HL-60 (cell line): ENCODE results near the gene ARID4A.
"Not testable (repeated sequence)": the region's sequence is repeated elsewhere in the genome, so short reads cannot be mapped to it uniquely, and the experiment has no call there.

Experiments used
- DNase-seq, 2 experiments: peaks; one replicate each; pipeline ENCODE4 v3.0.0-alpha.2; 2010 to 2020; ENCODE audit warnings: low read depth in 1 of 2, low spot score in 1 of 2
- H3K27ac ChIP-seq: fragments of 250-450 bp; sonication (Bioruptor Pico); replicated peaks from 2 replicates; pipeline ENCODE4 v1.5.1; 2020; ENCODE audit warnings: mild to moderate bottlenecking, moderate library complexity
- H3K27me3 ChIP-seq: fragments of 250-450 bp; sonication (Bioruptor Pico); 2 replicates; pipeline ENCODE4 v1.5.1; 2021; ENCODE audit warnings: mild to moderate bottlenecking, moderate library complexity; ENCODE audit not compliant: insufficient read depth, poor library complexity, severe bottlenecking
- H3K4me3 ChIP-seq: replicated peaks from 2 replicates; pipeline ENCODE4 v1.5.1; 2011; ENCODE audit warnings: mild to moderate bottlenecking, control low read depth, low read length; ENCODE audit not compliant: insufficient read depth
- GABPA ChIP-seq: IDR thresholded peaks from 2 replicates; pipeline ENCODE4 v1.6.1; 2012; ENCODE audit warnings: low read depth
- POLR2AphosphoS5 ChIP-seq: IDR thresholded peaks from 2 replicates; pipeline ENCODE4 v1.6.1; 2012; ENCODE audit warnings: low read depth
- SPI1 ChIP-seq: IDR thresholded peaks from 2 replicates; pipeline ENCODE4 v1.6.1; 2012; ENCODE audit warnings: low read depth, mild to moderate bottlenecking, borderline replicate concordance
- TF ChIP-seq, protein P1 (sequence below): IDR thresholded peaks from one replicate; pipeline ENCODE4 v1.5.1; 2011; ENCODE audit warnings: low read length, control low read depth, inconsistent platforms; ENCODE audit not compliant: insufficient read depth
- TF ChIP-seq, protein P2 (sequence below): IDR thresholded peaks from 2 replicates; pipeline ENCODE4 v1.6.1; 2012; ENCODE audit warnings: low read depth; ENCODE audit not compliant: insufficient replicate concordance

ARID4A gene

GRCh38 chr14:58341152-58341748 lies 42.9 kb downstream of the ARID4A start:
- no peak for DNase-seq
- H3K27me3 ChIP-seq = no peaks in the 10 kb centered on the region

DNA sequence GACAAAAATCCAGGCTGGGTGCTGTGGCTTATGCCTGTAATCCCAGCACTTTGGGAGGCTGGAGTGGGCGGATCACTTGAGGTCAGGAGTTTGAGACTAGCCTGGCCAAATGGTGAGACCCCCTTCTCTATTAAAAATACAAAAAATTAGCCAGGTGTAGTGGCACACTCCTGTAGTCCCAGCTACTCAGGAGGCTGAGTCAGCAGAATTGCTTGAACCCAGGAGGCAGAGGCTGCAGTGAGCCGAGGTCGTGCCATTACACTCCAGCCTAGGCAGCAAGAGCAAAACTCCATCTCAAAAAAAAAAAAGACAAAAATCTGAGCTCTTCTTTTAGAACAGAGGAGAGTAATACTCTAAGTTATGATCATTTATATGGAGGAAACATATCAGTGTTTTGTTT lies 45.2 kb downstream of the ARID4A start:
- H3K4me3 ChIP-seq, H3K27ac ChIP-seq, H3K27me3 ChIP-seq, DNase-seq: not testable (repeated sequence)

More at GRCh38 chr14:58341152-58341748, 42.9 kb downstream of the ARID4A start:
- H3K27ac ChIP-seq = no peak overlapping the region
- TF ChIP-seq, protein P1, sequence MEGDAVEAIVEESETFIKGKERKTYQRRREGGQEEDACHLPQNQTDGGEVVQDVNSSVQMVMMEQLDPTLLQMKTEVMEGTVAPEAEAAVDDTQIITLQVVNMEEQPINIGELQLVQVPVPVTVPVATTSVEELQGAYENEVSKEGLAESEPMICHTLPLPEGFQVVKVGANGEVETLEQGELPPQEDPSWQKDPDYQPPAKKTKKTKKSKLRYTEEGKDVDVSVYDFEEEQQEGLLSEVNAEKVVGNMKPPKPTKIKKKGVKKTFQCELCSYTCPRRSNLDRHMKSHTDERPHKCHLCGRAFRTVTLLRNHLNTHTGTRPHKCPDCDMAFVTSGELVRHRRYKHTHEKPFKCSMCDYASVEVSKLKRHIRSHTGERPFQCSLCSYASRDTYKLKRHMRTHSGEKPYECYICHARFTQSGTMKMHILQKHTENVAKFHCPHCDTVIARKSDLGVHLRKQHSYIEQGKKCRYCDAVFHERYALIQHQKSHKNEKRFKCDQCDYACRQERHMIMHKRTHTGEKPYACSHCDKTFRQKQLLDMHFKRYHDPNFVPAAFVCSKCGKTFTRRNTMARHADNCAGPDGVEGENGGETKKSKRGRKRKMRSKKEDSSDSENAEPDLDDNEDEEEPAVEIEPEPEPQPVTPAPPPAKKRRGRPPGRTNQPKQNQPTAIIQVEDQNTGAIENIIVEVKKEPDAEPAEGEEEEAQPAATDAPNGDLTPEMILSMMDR = no peak
- TF ChIP-seq GABPA (no peak), SPI1 (no peak), POLR2AphosphoS5 (no peak)
- TF ChIP-seq, protein P2, sequence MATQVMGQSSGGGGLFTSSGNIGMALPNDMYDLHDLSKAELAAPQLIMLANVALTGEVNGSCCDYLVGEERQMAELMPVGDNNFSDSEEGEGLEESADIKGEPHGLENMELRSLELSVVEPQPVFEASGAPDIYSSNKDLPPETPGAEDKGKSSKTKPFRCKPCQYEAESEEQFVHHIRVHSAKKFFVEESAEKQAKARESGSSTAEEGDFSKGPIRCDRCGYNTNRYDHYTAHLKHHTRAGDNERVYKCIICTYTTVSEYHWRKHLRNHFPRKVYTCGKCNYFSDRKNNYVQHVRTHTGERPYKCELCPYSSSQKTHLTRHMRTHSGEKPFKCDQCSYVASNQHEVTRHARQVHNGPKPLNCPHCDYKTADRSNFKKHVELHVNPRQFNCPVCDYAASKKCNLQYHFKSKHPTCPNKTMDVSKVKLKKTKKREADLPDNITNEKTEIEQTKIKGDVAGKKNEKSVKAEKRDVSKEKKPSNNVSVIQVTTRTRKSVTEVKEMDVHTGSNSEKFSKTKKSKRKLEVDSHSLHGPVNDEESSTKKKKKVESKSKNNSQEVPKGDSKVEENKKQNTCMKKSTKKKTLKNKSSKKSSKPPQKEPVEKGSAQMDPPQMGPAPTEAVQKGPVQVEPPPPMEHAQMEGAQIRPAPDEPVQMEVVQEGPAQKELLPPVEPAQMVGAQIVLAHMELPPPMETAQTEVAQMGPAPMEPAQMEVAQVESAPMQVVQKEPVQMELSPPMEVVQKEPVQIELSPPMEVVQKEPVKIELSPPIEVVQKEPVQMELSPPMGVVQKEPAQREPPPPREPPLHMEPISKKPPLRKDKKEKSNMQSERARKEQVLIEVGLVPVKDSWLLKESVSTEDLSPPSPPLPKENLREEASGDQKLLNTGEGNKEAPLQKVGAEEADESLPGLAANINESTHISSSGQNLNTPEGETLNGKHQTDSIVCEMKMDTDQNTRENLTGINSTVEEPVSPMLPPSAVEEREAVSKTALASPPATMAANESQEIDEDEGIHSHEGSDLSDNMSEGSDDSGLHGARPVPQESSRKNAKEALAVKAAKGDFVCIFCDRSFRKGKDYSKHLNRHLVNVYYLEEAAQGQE = no peak
- no peak overlapping the region for H3K4me3 ChIP-seq

DNA sequence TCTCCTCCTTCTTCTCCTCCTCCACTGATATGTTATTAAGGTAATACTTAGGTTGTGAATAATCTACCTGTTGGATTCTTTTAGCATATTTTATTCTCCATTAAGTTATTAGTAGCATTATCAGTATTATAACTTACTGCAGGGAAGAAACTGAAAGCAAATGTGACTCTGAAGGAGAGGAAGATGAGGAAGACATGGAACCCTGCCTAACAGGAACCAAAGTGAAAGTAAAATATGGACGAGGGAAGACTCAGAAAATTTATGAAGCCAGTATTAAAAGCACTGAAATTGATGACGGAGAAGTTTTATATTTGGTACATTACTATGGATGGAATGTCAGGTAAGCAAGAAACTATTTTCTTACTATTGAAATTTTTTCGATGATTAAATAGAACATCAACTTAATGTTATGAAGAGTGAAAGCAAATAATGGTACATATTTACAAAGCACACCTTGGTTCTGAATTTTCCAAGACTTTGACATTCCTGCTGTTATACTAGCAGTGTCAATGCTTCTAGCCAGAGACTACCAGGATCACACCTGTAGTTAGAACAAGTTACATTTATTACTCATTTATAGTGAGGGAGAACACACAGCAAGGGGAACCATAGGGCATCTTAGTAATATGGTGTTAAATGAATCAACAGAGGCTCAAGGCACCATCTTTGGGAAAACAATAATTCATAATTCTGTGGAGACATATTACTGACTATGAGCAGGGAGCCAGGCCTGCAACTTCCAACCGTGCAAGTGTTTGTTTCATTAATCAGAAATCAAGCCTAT lies 55.4 kb downstream of the ARID4A start:
- DNase-seq = no peak
- TF ChIP-seq SPI1 (no peak), POLR2AphosphoS5 (no peak), GABPA (no peak)
- TF ChIP-seq, protein P1 = no peak
- TF ChIP-seq, protein P2 = no peak
- Histone ChIP-seq H3K4me3 (no peak overlapping the region), H3K27ac (peak overlapping the region; percentile 51), H3K27me3 (no peaks in the 10 kb centered on the region)

GRCh38 chr14:58354808-58355207 lies 56.5 kb downstream of the ARID4A start:
- DNase-seq = no peak
- no peak overlapping the region for H3K4me3 ChIP-seq
- H3K27ac ChIP-seq = peak overlapping the region; percentile 3; the same call in 1 of the 2 replicates
- H3K27me3 ChIP-seq = no peaks in the 10 kb centered on the region
- TF ChIP-seq POLR2AphosphoS5 (no peak), GABPA (no peak), SPI1 (no peak)
- TF ChIP-seq, protein P1 = no peak
- TF ChIP-seq, protein P2 = no peak
